ENCODE results near the gene XXYLT1. TPM values are rescaled to one million over a fixed set of nuclear protein-coding genes. Genes with fewer than 3 reads are reported as not detected.

Gene XXYLT1
- total and polyA plus RNA-seq, 2 of the 8 experiments (the other 6 are each of a cell fraction or from before 2014, with no cell fraction given), result 18.9 to 23.8 TPM

- Histone ChIP-seq H3K27ac (ENCODE audit: low read depth, low read length) (no peak overlapping the region), H4K91ac (replicated peaks; ENCODE audit: insufficient read length, low read length) (no peak overlapping the region), H3K9ac (replicated peaks in 1 of 4; ENCODE audit: extremely low read depth in 1 of 4, low read depth in 3 of 4, low read length in 3 of 4) (no peak overlapping the region), H3K23me2 (ENCODE audit: low read depth, low read length) (no peaks in the 10 kb centered on the region), H3K9me3 (ENCODE audit: insufficient read depth in 2 of 2, low read depth in 1 of 2, low read length in 1 of 2) (no peaks in the 10 kb centered on the region), H3K36me3 (ENCODE audit: control insufficient read depth in 2 of 4, insufficient read depth in 4 of 4, low read length in 3 of 4) (peaks cover 0 to 14% (median 1%) of the 10 kb centered on the region in 4 experiments; a peak in 3 of 8 replicates), H4K8ac (ENCODE audit: extremely low read depth, insufficient read depth, low read length) (no peak overlapping the region), H2BK15ac (ENCODE audit: low read length) (no peak overlapping the region), H3K56ac (replicated peaks; ENCODE audit: insufficient read length, low read depth, low read length) (no peak overlapping the region), H3K4me3 (ENCODE audit: extremely low read depth in 1 of 4, insufficient read depth in 2 of 4, low read depth in 3 of 4, low read length in 4 of 4) (no peak overlapping the region), H3K4me1 (replicated peaks in 1 of 4; ENCODE audit: control insufficient read depth in 3 of 4, insufficient read depth in 4 of 4, low read length in 3 of 4) (no peaks in the 10 kb centered on the region), H3K4me2 (ENCODE audit: insufficient read depth in 1 of 2, low read depth in 2 of 2, low read length in 2 of 2) (no peak overlapping the region), H2BK5ac (ENCODE audit: low read depth, low read length) (no peak overlapping the region), H2AK5ac (ENCODE audit: low read depth, low read length) (no peak overlapping the region), H3K79me1 (ENCODE audit: low read depth, low read length) (no peaks in the 10 kb centered on the region), H4K5ac (ENCODE audit: insufficient read length, low read depth, low read length) (no peak overlapping the region), H3K18ac (ENCODE audit: extremely low read depth, low read length) (no peak overlapping the region), H2BK12ac (ENCODE audit: low read depth, low read length) (no peak overlapping the region), H2BK20ac (ENCODE audit: low read length) (no peak overlapping the region), H4K20me1 (replicated peaks in 1 of 2; ENCODE audit: control insufficient read depth in 1 of 2, insufficient read depth in 2 of 2, low read length in 2 of 2) (no peaks in the 10 kb centered on the region), H2AFZ (ENCODE audit: low read length) (no peak overlapping the region), H3K4ac (replicated peaks; ENCODE audit: insufficient read length, low read depth, low read length) (no peak overlapping the region), H2BK120ac (replicated peaks; ENCODE audit: low read depth, low read length) (no peak overlapping the region), H3K23ac (ENCODE audit: insufficient read length) (no peak overlapping the region), H3K79me2 (ENCODE audit: control insufficient read depth in 1 of 2, insufficient read depth in 2 of 2, low read length in 2 of 2) (no peaks in the 10 kb centered on the region), H3K27me3 (replicated peaks in 1 of 4; ENCODE audit: control insufficient read depth in 3 of 4, extremely low read depth in 1 of 4, insufficient read depth in 3 of 4, low read length in 3 of 4) (no peaks in the 10 kb centered on the region), H3K14ac (ENCODE audit: insufficient read length) (no peak overlapping the region)
- DNase-seq (ENCODE audit: low read depth in 1 of 2, low spot score in 2 of 2) (no peak), FAIRE-seq (no peak)
- POLR2A ChIA-PET (ENCODE audit: partially characterized antibody), result no interaction called here
- TF ChIP-seq SAP30 (IDR thresholded peaks at IDR 0.05; ENCODE audit: insufficient read depth, insufficient replicate concordance, low read length) (no peak), ZNF274 (IDR thresholded peaks at IDR 0.05; ENCODE audit: borderline replicate concordance, extremely low read depth, low read length) (no peak), SP1 (IDR thresholded peaks at IDR 0.05; ENCODE audit: low read depth, low read length) (no peak)
- CTCF ChIA-PET (ENCODE audit: partially characterized antibody), result interaction anchor here (0.6 to 2.1 kb wide), 2 partner anchors 14 to 265 kb away, joined by 3 to 5 read pairs; no protein-coding TSS in a partner anchor
- whole genome bisulfite sequencing, 2 experiments (ENCODE audit: extremely low coverage in 1 of 2, insufficient coverage in 1 of 2, insufficient read length in 1 of 2, insufficient replicate concordance in 2 of 2, low coverage in 1 of 2, low lambda C conversion rate in 2 of 2, missing lambda C conversion rate in 1 of 2), result 86% methylated on average over 3 of the region's 3 CpGs; no CpG with 5 or more reads in 1 of the 2 experiments
Observed at GRCh38 chr3:195285372-195285771, 14.4 kb upstream of the XXYLT1 start.
